Measurements from ENCODE around the gene GLTP. TPM values are rescaled to one million over a fixed set of nuclear protein-coding genes. Genes with fewer than 3 reads are reported as not detected.
A peak's percentile ranks its signal among the peaks of the same experiment; 100 is the strongest.

The GLTP gene
- total and polyA plus RNA-seq, 12 donors = 18.0 to 28.0 (median 21.9) TPM

DNA sequence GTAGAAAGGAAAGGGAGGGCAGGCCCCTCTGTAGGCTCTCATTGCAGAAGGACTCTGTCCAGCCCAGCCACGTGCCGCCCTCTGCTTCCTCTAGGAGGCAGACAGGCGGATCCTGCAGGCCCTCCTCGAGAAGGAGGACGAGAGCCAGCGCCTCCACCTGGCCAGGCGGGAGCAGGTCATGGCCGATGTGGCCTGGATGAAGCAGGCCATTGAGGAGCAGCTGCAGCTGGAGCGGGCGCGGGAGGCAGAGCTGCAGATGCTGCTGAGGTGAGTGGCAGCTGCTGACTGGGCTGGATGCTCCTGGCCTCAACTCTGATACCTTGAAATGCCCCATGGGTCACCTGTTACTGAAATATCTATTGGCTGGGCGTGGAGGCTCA lies 30.6 kb upstream of the GLTP start:
- peaks cover 3 to 100% (median 54%) of the 10 kb centered on the region in 9 donors for H3K36me3 ChIP-seq
- no peak for ATAC-seq
- intact Hi-C loops (cut with DNase I) = no loop called here
- H3K4me1 ChIP-seq = peaks cover 0 to 4% (median 0%) of the 10 kb centered on the region in 9 donors
- H3K4me3 ChIP-seq = no peak overlapping the region
- WGBS, 2 donors = 76 to 78% methylated on average over 12 of the region's 12 CpGs
- no peaks in the 10 kb centered on the region for H3K27me3 ChIP-seq
- TF ChIP-seq, protein P1, sequence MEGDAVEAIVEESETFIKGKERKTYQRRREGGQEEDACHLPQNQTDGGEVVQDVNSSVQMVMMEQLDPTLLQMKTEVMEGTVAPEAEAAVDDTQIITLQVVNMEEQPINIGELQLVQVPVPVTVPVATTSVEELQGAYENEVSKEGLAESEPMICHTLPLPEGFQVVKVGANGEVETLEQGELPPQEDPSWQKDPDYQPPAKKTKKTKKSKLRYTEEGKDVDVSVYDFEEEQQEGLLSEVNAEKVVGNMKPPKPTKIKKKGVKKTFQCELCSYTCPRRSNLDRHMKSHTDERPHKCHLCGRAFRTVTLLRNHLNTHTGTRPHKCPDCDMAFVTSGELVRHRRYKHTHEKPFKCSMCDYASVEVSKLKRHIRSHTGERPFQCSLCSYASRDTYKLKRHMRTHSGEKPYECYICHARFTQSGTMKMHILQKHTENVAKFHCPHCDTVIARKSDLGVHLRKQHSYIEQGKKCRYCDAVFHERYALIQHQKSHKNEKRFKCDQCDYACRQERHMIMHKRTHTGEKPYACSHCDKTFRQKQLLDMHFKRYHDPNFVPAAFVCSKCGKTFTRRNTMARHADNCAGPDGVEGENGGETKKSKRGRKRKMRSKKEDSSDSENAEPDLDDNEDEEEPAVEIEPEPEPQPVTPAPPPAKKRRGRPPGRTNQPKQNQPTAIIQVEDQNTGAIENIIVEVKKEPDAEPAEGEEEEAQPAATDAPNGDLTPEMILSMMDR (IDR thresholded peaks at IDR 0.05) = peak in 1 of 9 donors; percentile 27
- no peak overlapping the region for H3K27ac ChIP-seq
- H3K9me3 ChIP-seq = no peaks in the 10 kb centered on the region
- no peak for DNase-seq

- Histone ChIP-seq H3K4me1 (peaks cover 0 to 4% (median 0%) of the 10 kb centered on the region in 9 donors), H3K4me3 (no peak overlapping the region), H3K27me3 (no peaks in the 10 kb centered on the region), H3K9me3 (no peaks in the 10 kb centered on the region), H3K27ac (no peak overlapping the region), H3K36me3 (peaks cover 1 to 100% (median 54%) of the 10 kb centered on the region in 9 donors)
- ATAC-seq = no peak
- 83 to 91% methylated on average over 8 of the region's 8 CpGs for WGBS, 2 donors
- DNase-seq = no peak
- intact Hi-C loops (cut with DNase I) = no loop called here
- TF ChIP-seq, protein P1 (IDR thresholded peaks at IDR 0.05) = no peak
Measured at GRCh38 chr12:109910254-109910968, 30.1 kb upstream of the GLTP start.

- TF ChIP-seq, protein P1 (IDR thresholded peaks at IDR 0.05) = no peak
- H3K4me3 ChIP-seq = no peak overlapping the region
- ATAC-seq (no peak), DNase-seq (no peak)
- H3K27me3 ChIP-seq = no peaks in the 10 kb centered on the region
- no peaks in the 10 kb centered on the region for H3K9me3 ChIP-seq
- intact Hi-C loops (cut with DNase I) = no loop called here
- peaks cover 0 to 79% (median 60%) of the 10 kb centered on the region in 9 donors for H3K36me3 ChIP-seq
- 92 to 94% methylated on average over 10 of the region's 10 CpGs for WGBS, 2 donors
- H3K27ac ChIP-seq = no peak overlapping the region
- H3K4me1 ChIP-seq = peaks cover 3 to 18% (median 13%) of the 10 kb centered on the region in 9 donors
Measured at GRCh38 chr12:109905301-109905700, 25.0 kb upstream of the GLTP start.

DNA sequence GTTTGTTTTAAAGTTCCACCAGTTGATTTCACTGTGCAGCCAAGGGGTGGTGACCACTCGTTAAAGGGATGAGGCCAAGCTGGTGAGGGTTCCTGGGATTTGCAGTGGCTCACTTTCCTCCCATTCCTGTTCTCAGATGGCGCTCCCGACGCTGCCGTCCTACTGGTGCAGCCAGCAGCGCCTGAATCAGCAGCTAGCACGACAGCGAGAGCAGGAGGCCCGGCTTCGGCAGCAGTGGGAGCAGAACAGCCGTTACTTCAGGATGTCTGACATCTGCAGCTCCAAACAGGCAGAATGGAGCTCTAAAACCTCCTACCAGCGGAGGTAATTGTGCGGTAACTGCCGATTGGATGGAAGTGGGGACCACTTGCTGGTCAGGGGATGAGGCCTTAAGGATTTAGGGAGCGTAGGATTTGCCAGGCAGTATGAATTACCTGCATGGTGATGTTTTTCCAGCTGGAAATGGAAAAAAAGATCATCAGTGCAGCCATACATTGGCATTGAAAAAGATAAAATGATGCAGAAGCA lies 22.6 kb upstream of the GLTP start:
- peaks cover 3 to 25% (median 21%) of the 10 kb centered on the region in 9 donors for H3K4me1 ChIP-seq
- TF ChIP-seq, protein P1 (IDR thresholded peaks at IDR 0.05) = no peak
- DNase-seq (no peak), ATAC-seq (no peak)
- H3K9me3 ChIP-seq = no peaks in the 10 kb centered on the region
- H3K27ac ChIP-seq = no peak overlapping the region
- H3K36me3 ChIP-seq = peaks cover 0 to 56% (median 49%) of the 10 kb centered on the region in 9 donors
- WGBS, 2 donors = 80 to 88% methylated on average over 15 of the region's 15 CpGs
- H3K4me3 ChIP-seq = no peak overlapping the region
- H3K27me3 ChIP-seq = no peaks in the 10 kb centered on the region
- intact Hi-C loops (cut with DNase I) = no loop called here

All from heart right ventricle (tissue), 16 donors.